Sigmoid colon (tissue), 4 donors: ENCODE measurements around the gene MICAL1.

Source experiments
- CTCF ChIP-seq, 4 experiments: fragments of 450-650 bp in 3 of 4; fragments of 200-600 bp in 1 of 4; IDR thresholded peaks; one replicate each; pipeline ENCODE4 v1.5.1; 2016 to 2019; ENCODE audit warnings: antibody characterized with exemption in 4 of 4, mild to moderate bottlenecking in 3 of 4, moderate library complexity in 2 of 4
- EP300 ChIP-seq, 4 donors: sonication (generic); formaldehyde crosslinking; IDR thresholded peaks; one replicate each; pipeline ENCODE4 v1.6.1; 2017; ENCODE audit warnings: antibody characterized with exemption in 4 of 4
- POLR2AphosphoS5 ChIP-seq, 4 donors: sonication (generic); formaldehyde crosslinking; IDR thresholded peaks; one replicate each; pipeline ENCODE4 v1.6.1; 2017; ENCODE audit warnings: antibody characterized with exemption in 4 of 4

- TF ChIP-seq CTCF (IDR thresholded peaks at IDR 0.05) (no peak), EP300 (IDR thresholded peaks at IDR 0.05) (no peak), POLR2AphosphoS5 (IDR thresholded peaks at IDR 0.05) (no peak)
These were observed 3.4 kb upstream of the MICAL1 start for GRCh38 chr6:109458774-109459531.
